SK-N-SH treated with all-trans-retinoic acid at 6 μM for 48 hours (cell line): Measurements from ENCODE around the gene CHRNE.

Source experiments
- ATAC-seq: fragments of 200-7000 bp; cut with Tn5 transposase; 3 replicates; pipeline ENCODE4 v1.9.1; 2020; ENCODE audit warnings: mild to moderate bottlenecking, moderate library complexity
- ARNTL ChIP-seq: fragments of 450-650 bp; formaldehyde crosslinking; IDR thresholded peaks from 2 replicates; pipeline ENCODE4 v1.5.0; 2020; ENCODE audit warnings: low read depth, mild to moderate bottlenecking, moderate library complexity, borderline replicate concordance
- BACH2 ChIP-seq: fragments of 250-450 bp; sonication (Bioruptor Pico); IDR thresholded peaks from 2 replicates; pipeline ENCODE4 v1.9.0; 2021; ENCODE audit warnings: mild to moderate bottlenecking, borderline replicate concordance
- CSDC2 ChIP-seq: fragments of 250-450 bp; sonication (Bioruptor Pico); IDR thresholded peaks from 2 replicates; pipeline ENCODE4 v1.5.0; 2020; ENCODE audit warnings: mild to moderate bottlenecking, moderate library complexity
- CSRNP3 ChIP-seq: fragments of 250-450 bp; sonication (Bioruptor Pico); IDR thresholded peaks from 2 replicates; pipeline ENCODE4 v1.5.1; 2021; ENCODE audit warnings: mild to moderate bottlenecking, moderate library complexity
- ESRRG ChIP-seq: fragments of 250-450 bp; sonication (Bioruptor Pico); IDR thresholded peaks from 2 replicates; pipeline ENCODE4 v1.6.1; 2021; ENCODE audit warnings: mild to moderate bottlenecking
- GLIS3 ChIP-seq: fragments of 250-450 bp; sonication (Bioruptor Pico); IDR thresholded peaks from 2 replicates; pipeline ENCODE4 v1.5.0; 2020; ENCODE audit warnings: mild to moderate bottlenecking, moderate library complexity
- ISL1 ChIP-seq: fragments of 250-450 bp; sonication (Bioruptor Pico); IDR thresholded peaks from 2 replicates; pipeline ENCODE4 v2.1.2; 2022; ENCODE audit warnings: mild to moderate bottlenecking, moderate library complexity
- OSR1 ChIP-seq: fragments of 250-450 bp; sonication (Bioruptor Pico); IDR thresholded peaks from 2 replicates; pipeline ENCODE4 v1.8.0; 2022; ENCODE audit warnings: moderate library complexity, mild to moderate bottlenecking, inconsistent platforms
- POU6F1 ChIP-seq: fragments of 250-450 bp; sonication (Bioruptor Pico); IDR thresholded peaks from 2 replicates; pipeline ENCODE4 v1.8.0; 2021; ENCODE audit warnings: low read depth, mild to moderate bottlenecking, moderate library complexity, borderline replicate concordance
- PPARA ChIP-seq: fragments of 250-450 bp; sonication (Bioruptor Pico); IDR thresholded peaks from 2 replicates; pipeline ENCODE4 v1.5.0; 2020; ENCODE audit warnings: mild to moderate bottlenecking, borderline replicate concordance
- RARB ChIP-seq: fragments of 250-450 bp; sonication (Bioruptor Pico); IDR thresholded peaks from 2 replicates; pipeline ENCODE4 v1.8.0; 2021; ENCODE audit warnings: mild to moderate bottlenecking, moderate library complexity
- SNAI2 ChIP-seq: fragments of 250-450 bp; sonication (Bioruptor Pico); IDR thresholded peaks from 2 replicates; pipeline ENCODE4 v1.5.0; 2020; ENCODE audit warnings: mild to moderate bottlenecking, moderate library complexity
- TCF4 ChIP-seq: fragments of 250-450 bp; sonication (Bioruptor Pico); IDR thresholded peaks from 2 replicates; pipeline ENCODE4 v1.8.0; 2021; ENCODE audit warnings: mild to moderate bottlenecking, moderate library complexity, borderline replicate concordance
- TOX ChIP-seq: fragments of 250-450 bp; sonication (Bioruptor Pico); IDR thresholded peaks from 2 replicates; pipeline ENCODE4 v1.8.0; 2021; ENCODE audit warnings: mild to moderate bottlenecking, moderate library complexity, borderline replicate concordance
- TSHZ2 ChIP-seq: fragments of 250-450 bp; sonication (Bioruptor Pico); IDR thresholded peaks from 2 replicates; pipeline ENCODE4 v1.5.0; 2020; ENCODE audit warnings: mild to moderate bottlenecking, moderate library complexity
- ZC3H10 ChIP-seq: fragments of 250-450 bp; sonication (Bioruptor Pico); IDR thresholded peaks from 2 replicates; pipeline ENCODE4 v1.5.1; 2021; ENCODE audit warnings: mild to moderate bottlenecking, moderate library complexity
- ZFP30 ChIP-seq: fragments of 450-650 bp; formaldehyde crosslinking; IDR thresholded peaks from 2 replicates; pipeline ENCODE4 v1.5.0; 2022; ENCODE audit warnings: mild to moderate bottlenecking, moderate library complexity
- ZNF565 ChIP-seq: fragments of 450-650 bp; formaldehyde crosslinking; conservative IDR thresholded peaks from 2 replicates; pipeline ENCODE4 v1.5.0; 2020; ENCODE audit warnings: low read depth, mild to moderate bottlenecking, moderate library complexity
- ZNF70 ChIP-seq: fragments of 450-650 bp; formaldehyde crosslinking; IDR thresholded peaks from 2 replicates; pipeline ENCODE4 v1.5.0; 2020; ENCODE audit warnings: mild to moderate bottlenecking, moderate library complexity
- ZNF8 ChIP-seq: fragments of 450-650 bp; formaldehyde crosslinking; IDR thresholded peaks from 2 replicates; pipeline ENCODE4 v1.5.0; 2020; ENCODE audit warnings: mild to moderate bottlenecking, moderate library complexity
- TF ChIP-seq, protein P1 (sequence below): fragments of 250-450 bp; sonication (Bioruptor Pico); IDR thresholded peaks from 2 replicates; pipeline ENCODE4 v1.8.0; 2020; ENCODE audit warnings: mild to moderate bottlenecking, moderate library complexity, borderline replicate concordance

Gene CHRNE

GRCh38 chr17:4853208-4853671 is 49.7 kb downstream of the CHRNE start:
- TF ChIP-seq ZNF8 (CRISPR knock-in tag) (no peak), TCF4 (CRISPR knock-in tag) (no peak), ZC3H10 (CRISPR knock-in tag) (no peak), POU6F1 (CRISPR knock-in tag) (no peak), BACH2 (CRISPR knock-in tag) (no peak), OSR1 (CRISPR knock-in tag) (no peak), ZFP30 (CRISPR knock-in tag) (no peak), CSRNP3 (CRISPR knock-in tag) (no peak)
- TF ChIP-seq, protein P1, sequence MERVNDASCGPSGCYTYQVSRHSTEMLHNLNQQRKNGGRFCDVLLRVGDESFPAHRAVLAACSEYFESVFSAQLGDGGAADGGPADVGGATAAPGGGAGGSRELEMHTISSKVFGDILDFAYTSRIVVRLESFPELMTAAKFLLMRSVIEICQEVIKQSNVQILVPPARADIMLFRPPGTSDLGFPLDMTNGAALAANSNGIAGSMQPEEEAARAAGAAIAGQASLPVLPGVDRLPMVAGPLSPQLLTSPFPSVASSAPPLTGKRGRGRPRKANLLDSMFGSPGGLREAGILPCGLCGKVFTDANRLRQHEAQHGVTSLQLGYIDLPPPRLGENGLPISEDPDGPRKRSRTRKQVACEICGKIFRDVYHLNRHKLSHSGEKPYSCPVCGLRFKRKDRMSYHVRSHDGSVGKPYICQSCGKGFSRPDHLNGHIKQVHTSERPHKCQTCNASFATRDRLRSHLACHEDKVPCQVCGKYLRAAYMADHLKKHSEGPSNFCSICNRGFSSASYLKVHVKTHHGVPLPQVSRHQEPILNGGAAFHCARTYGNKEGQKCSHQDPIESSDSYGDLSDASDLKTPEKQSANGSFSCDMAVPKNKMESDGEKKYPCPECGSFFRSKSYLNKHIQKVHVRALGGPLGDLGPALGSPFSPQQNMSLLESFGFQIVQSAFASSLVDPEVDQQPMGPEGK (CRISPR knock-in tag), result no peak
- ATAC-seq, result no peak

GRCh38 chr17:4852567-4853207 is 50.2 kb downstream of the CHRNE start:
- peak; percentile 67 for ATAC-seq
- TF ChIP-seq ESRRG (CRISPR knock-in tag) (no peak), BACH2 (CRISPR knock-in tag) (no peak), SNAI2 (no peak), ZC3H10 (CRISPR knock-in tag) (no peak), CSDC2 (CRISPR knock-in tag) (no peak), ZNF565 (CRISPR knock-in tag) (no peak), GLIS3 (no peak), RARB (CRISPR knock-in tag) (no peak), PPARA (CRISPR knock-in tag) (no peak), TOX (CRISPR knock-in tag) (no peak), OSR1 (CRISPR knock-in tag) (no peak), TSHZ2 (CRISPR knock-in tag) (no peak), ISL1 (no peak), CSRNP3 (CRISPR knock-in tag) (no peak), ZNF8 (CRISPR knock-in tag) (no peak), ARNTL (no peak), ZNF70 (no peak), POU6F1 (CRISPR knock-in tag) (no peak)
